IPS-11a (cell line): Measurements from ENCODE around the gene ATXN7L1.

Experiments
- H3K4me3 ChIP-seq: one replicate; pipeline ENCODE4 v1.5.1; 2013; ENCODE audit warnings: low read depth, low read length, control low read depth

The ATXN7L1 gene

DNA sequence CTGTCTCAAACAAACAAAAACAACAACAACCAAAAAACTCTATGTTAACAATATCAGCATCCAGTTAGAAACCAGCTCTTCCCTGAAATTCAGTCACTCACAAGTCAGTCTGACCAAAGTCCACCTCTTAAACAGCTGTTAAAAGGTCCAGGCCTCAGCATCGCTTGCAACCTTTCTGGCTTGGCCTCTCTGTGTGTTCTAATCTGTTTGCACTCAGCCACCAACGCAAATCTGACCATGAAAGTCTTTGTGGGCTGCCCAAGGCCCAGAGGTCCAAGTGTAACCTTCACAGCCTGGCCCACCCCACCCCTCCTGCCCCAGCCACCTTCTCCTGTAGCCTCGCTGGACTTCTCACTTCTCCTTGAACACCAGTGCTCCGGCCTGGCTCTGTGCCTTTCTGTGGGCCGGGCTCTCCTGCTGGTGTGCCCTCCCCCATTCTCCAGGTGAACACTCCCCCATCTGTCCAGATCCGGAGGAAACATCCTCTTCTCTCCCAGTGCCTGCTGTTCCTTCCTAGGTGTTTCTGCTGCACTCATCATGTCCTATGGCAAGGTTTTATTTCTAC is 222.9 kb downstream of the ATXN7L1 start:
- no peak overlapping the region for H3K4me3 ChIP-seq

- no peak overlapping the region for H3K4me3 ChIP-seq
These were observed 223.9 kb downstream of the ATXN7L1 start for GRCh38 chr7:105652359-105652993.

GRCh38 chr7:105651798-105652197 is 224.6 kb downstream of the ATXN7L1 start:
- H3K4me3 ChIP-seq: no peak overlapping the region

DNA sequence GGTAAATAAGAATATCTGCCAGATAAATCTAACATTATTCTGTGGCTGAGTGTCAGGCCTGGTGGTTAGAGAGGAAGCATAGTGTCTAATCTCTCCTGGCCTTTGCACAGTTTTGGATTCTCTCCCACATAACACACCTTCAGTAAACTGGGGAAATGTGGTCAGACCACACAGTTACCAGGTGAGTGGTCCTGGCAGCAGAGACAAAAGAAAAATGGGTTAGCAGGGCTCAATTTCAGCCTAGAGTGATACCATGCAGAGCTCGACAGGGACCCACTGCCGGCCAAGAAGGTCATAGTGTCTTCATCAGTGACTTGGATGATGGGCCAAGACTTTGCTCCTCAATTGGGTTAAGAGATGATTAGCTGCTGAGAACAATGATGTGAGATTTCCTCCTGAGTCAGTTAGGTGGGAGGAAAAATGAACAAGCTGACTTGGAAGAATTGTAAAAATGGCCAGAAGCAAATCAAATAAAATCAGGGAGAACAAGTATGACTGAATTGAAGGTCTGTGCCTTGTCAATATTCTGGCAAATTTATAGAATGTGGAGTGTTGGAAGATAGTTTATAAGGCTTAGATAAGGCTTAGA is 225.9 kb downstream of the ATXN7L1 start:
- no peak overlapping the region for H3K4me3 ChIP-seq

DNA sequence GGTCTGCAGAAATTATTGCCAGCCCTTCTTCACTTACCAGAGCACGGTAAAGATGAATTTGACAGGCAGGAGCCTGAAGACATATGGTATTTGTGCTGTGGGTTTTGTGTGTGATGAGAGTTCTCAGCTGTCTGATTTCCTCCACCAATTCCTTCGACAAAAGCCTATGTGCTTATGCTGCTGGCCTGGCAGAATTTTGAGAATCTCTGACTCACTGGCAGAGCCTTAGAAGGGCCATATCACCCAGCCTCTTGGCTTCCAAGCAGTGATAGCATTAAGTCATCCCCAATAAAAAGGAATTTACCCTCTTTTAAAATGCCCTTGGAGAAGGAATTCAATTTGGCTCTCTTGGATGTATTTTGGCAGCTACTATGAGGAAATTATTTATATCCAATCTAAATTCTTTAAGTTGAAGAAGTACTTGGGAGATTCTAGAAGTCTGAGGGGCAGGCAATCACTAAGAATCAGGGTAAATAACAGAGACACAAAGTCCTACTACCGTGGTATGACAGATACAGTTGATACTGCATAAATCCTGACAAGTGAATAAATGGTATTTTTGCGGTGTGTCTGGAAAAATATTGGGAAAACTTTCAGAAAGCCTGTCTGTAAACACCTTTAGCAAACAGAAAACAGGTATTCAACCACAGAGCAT is 226.5 kb downstream of the ATXN7L1 start:
- H3K4me3 ChIP-seq: no peak overlapping the region

DNA sequence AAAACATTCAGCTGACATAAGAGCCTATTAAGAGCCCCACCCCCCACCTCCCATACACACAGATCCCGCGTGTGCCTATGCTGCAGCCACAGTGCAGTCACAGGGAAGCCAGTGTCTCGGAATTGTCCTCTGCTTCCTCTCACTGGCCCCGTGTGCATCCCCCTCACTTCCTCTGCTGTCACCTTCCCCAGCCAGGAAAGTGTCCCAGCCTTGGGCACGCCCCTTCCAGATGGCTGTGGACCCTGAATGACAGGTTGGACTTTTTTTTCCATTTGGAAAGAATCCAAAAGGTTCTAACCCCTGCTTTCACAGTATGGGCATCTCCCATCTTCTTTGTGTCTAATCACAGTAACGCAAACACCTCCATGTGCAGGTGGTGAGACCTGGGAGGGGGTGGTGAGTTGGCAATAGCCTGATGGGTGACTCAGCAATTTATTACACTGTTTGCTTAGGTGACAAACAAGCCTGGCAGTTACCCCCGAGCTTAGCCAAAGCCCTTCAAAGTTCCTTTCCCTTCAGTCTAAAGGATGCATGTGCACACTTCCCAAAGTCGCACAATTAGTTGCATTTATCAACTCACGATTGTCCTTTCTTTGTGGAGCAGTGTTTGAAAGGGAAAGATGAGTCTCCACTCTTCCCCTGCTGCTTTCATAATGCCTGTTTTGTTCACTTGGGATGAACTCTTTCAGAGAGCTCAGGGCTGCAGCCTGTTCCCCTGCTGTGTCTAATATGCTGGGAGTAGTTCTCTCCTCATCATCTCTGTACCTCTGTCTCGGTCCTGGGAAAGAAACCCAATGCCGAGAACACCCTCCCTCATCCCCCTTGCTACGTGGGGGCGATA is 227.6 kb downstream of the ATXN7L1 start:
- H3K4me3 ChIP-seq: no peak overlapping the region

- H3K4me3 ChIP-seq: no peak overlapping the region
These were observed 228.8 kb downstream of the ATXN7L1 start for GRCh38 chr7:105647591-105647990.

DNA sequence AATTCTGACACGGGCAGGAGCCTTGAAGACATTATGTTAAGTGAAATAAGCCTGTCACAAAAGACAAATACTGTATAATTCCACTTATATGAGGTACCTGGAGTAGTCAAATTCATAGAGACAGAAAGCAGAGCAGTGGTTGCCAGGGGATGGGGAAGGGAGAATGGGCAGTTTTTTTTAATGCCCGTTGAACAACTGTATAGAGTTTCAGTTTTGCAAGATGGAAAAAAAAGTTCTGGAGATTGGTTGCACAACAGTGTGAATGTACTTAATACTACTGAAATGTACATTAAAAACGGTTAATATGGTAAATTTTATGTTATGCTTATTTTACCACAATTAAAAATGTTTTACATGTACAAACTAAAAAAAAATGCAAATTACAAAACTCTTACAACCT is 231.5 kb downstream of the ATXN7L1 start:
- no peak overlapping the region for H3K4me3 ChIP-seq

DNA sequence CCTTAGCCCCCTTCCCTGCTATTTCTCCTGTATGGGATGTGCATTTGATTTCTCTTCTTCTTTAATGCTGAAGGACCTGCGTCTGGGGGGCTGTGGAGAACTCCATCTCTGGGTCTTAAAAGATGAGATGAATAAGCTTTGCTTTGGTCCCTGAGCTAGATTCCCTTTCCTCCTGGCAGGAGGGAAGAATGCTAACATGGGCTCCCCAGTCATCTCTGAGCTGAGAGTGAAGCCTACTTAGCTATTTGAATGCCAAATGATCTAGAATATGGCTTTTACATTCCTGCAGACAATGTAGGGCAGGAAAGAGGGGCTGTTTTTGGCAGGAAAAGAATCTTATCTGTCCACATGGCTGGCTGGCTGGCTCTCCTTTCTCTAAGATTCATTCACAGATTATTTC is 232.5 kb downstream of the ATXN7L1 start:
- no peak overlapping the region for H3K4me3 ChIP-seq

DNA sequence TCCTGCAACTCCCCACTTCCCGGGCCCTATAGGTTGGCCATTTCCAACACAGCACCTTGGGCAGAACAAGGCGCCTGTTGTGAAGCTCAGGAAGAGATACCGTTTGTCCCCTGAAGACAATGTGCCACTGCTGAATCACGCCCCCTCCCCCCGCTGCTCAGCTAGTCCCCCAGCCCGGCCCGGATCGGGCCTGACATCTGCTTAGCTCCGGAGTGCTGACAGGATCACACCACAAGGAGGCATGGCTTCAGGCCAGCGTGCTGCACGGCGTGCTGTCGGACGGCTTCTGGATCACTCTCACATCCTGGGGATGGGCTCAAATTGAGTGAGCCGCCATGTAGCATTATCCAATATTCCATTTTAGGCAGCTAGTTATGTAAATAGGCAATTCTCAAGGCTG is 233.0 kb downstream of the ATXN7L1 start:
- H3K4me3 ChIP-seq: no peak overlapping the region

GRCh38 chr7:105642264-105642663 is 234.1 kb downstream of the ATXN7L1 start:
- H3K4me3 ChIP-seq: no peak overlapping the region

DNA sequence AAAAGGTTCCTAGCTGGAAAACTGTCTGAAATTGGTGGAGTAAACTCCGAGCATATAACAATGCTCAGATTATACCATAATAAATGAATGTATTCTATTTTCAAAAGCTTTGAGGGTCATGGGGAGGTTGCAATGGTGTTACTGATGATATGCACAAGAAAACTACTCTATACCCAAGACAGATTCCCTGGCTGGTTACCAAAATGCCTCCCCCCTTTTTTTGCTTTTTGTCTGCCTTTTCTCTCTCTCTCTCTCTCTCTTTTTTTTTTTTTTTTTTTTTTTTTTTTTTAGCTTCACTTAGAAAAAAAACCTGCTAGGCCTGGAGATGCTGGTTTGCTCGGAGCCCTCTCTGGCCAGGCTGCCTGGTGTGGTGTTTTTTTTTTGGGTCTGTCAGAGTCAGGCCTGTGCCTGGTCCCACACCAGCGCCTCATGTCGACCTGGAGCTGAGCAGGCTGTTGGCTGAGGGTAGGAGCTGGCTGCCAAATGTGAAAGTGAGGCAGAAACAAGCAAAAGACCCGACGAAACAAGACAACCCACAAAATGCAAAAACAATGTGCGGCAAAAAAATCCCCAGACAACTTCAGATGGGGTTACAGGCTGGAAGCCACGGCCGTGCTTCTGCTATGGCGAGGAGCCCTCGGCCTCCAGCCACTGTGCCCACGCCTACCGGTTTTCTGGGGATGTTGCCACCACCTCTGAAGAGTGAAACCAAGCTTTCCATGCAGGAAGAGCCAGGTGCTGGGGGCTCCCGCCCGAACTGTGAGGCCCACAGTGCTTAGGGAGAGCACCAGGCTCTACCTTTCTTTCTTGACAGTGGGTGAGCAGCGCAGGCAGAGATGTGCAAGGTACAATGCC is 235.2 kb downstream of the ATXN7L1 start:
- H3K4me3 ChIP-seq: no peak overlapping the region

DNA sequence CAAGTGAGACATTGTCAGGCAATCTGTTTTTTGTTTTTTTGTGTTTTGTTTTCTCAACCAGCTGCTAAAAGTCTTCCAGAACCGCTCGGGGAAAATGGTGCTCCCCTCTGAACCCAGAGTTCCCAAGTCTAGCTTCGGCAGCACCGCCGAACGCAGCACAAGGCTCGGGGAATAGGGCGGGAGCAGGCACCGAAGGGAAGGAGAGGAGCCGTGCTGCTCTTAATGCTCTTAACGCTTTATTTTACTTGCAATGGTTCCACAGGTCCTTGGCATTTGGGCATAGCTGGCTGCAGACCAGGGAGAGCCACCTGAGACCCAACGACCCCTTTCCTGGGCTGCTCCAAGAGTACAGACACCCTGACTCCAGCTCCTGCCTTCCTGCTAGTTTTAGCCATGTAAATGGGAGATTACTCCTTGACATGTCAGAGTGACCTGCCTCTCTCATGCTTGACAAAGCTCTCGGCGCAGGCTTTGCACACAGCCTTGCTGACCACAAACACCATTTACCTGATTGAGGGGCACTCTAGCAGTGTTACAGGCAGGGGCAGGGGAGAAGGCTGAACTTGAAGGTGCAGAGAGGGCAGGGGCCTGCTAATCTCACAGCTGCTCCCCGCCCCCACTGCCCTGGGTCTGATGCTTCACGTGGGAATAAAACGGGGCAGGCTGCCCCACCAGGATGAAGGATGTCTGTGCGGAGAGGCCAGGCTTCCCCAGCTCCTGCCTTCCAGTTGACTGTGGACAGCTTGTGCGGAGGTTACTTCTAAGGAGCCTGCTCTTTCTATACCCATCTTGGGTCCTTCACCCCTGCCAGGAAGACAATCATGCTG is 236.5 kb downstream of the ATXN7L1 start:
- no peak overlapping the region for H3K4me3 ChIP-seq

DNA sequence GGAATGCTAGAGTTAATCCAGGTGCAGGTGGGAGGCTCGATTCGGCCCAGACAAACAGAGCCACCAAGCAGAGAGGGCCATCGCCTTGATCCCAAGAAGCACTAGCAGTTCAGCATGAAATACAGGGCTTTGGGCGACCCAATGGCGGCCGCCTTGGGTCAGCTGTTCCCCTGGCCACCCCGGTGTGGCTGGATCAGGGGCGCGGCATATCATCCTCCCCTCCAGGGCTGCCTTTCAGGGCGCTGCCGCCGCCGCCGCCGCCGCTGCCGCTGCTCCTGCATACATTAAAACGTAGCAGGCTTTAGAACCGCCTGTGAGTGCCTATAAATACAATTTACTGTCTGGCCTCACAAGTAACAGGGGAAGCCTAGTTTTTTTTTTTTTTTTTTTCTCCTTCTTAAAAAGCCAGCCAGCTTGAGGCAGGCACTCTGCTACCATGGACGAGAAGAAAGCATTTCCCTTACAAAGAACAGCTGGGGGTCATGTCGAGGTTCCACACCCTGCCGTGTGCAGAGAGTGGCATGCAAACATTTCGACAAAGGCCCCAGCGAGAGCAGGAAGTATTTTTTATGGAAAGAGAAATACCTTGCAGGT is 237.4 kb downstream of the ATXN7L1 start:
- peak overlapping the region; percentile 39 for H3K4me3 ChIP-seq

DNA sequence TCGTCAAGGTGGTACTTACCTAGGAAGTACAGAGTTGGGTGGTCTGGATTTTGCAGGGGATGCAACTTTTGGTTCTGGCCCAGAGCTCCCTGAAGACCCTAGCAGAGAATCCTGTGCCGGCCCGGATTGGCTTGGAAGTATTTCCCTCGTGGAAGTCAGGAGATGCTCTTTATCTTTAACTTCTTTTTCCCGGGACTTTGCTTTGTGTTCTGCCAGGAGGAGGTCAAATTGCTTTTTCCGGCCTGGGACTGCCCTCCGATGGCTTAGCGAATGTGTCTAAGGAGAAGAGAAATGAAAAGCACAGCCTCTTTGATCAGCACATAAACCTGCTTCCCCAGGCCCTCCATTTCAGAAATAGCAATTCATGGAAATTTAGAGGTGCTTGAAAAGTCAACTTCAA is 238.1 kb downstream of the ATXN7L1 start:
- H3K4me3 ChIP-seq: peak overlapping the region; percentile 39

GRCh38 chr7:105637755-105638154 is 238.6 kb downstream of the ATXN7L1 start:
- H3K4me3 ChIP-seq: peak overlapping the region; percentile 39

GRCh38 chr7:105636982-105637381 is 239.4 kb downstream of the ATXN7L1 start:
- H3K4me3 ChIP-seq: no peak overlapping the region

DNA sequence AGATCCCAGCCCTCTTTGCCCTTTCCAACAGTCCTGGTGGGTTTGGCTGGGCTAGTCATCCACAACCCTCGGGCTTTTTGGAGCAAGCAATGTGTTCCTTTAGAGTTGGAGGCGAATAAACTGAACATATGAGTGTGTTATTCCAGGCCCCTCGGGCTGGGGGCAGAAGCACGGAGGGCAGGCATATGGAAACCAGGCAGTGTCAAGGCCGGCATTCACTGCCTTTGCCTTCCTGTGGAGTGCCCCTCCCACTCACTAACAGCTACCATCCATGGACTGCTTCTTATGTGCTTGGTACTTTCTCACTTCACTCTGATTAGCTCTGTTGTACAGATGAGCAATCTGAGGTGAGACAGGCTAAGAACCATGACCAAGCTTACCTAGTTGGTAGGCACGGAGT is 241.2 kb downstream of the ATXN7L1 start:
- H3K4me3 ChIP-seq: no peak overlapping the region

DNA sequence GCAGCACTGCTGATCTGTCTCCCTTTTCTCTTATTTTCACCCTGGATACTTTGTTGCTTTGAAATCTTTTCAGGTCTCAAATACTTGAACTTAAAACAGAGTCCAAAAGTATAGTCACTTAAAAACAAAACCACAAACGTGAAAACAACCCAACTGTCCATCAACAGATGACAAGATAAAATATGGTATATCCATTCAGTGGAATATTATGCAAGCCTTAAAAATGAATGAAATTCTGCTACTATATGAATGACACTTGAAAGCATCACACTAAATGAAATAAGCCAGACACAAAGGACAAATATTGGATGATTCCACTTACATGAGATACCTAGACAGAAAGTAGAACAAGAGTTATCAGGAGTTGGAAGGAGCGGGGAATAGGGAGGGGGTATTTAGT is 250.4 kb downstream of the ATXN7L1 start:
- no peak overlapping the region for H3K4me3 ChIP-seq
